Panc1 (cell line): Measurements from ENCODE around the gene ADGRG2. TPM values are rescaled to one million over a fixed set of nuclear protein-coding genes. Genes with fewer than 3 reads are reported as not detected.

Experiments
- ATAC-seq: fragments of 200-7000 bp; cut with Tn5 transposase; 2 replicates; pipeline ENCODE4 v1.9.1; 2020; ENCODE audit warnings: mild to moderate bottlenecking, moderate library complexity
- BruUV-seq: library from RNA; stranded (reverse); fragments of 400-500 nt; replicated peaks from 2 replicates; lab custom pipeline; 2021; lab: Mats Ljungman, UMichigan
- CTCF ChIA-PET: fragments of 300-600 bp; sonication (Branson Sonifier 250); formaldehyde crosslinking; loops from one replicate; lab custom pipeline; 2022; ENCODE audit warnings: antibody characterized with exemption; lab: Charles Lee
- POLR2A ChIA-PET: fragments of 300-600 bp; sonication (Branson Sonifier 250); formaldehyde crosslinking; loops from one replicate; lab custom pipeline; 2022; ENCODE audit warnings: antibody characterized with exemption; lab: Charles Lee
- DNase-seq: peaks from one replicate; pipeline ENCODE4 v3.0.0-alpha.2; 2010; ENCODE audit warnings: low read depth, low spot score
- H3K27ac ChIP-seq: 2 replicates; pipeline ENCODE4 v1.5.1; 2011; ENCODE audit warnings: mild to moderate bottlenecking, low read length, inconsistent platforms
- H3K27me3 ChIP-seq: fragments of 200-500 bp; sonication (Bioruptor generic); 2 replicates; pipeline ENCODE4 v1.6.0; 2014; ENCODE audit warnings: low read length, inconsistent platforms; ENCODE audit not compliant: control insufficient read depth, insufficient read depth
- H3K36me3 ChIP-seq: fragments of 200-500 bp; sonication (Bioruptor generic); 2 replicates; pipeline ENCODE4 v1.5.1; 2014; ENCODE audit warnings: inconsistent platforms, mild to moderate bottlenecking, low read length, moderate library complexity; ENCODE audit not compliant: control insufficient read depth, insufficient read depth
- H3K4me1 ChIP-seq: 2 replicates; pipeline ENCODE4 v1.5.1; 2011; ENCODE audit warnings: inconsistent platforms, mild to moderate bottlenecking, low read length, moderate library complexity; ENCODE audit not compliant: control insufficient read depth, insufficient read depth
- H3K4me3 ChIP-seq, 2 experiments: 2 replicates each; pipeline ENCODE4 v1.5.1; 2011 to 2012; ENCODE audit warnings: low read depth in 2 of 2, low read length in 2 of 2, mild to moderate bottlenecking in 2 of 2, inconsistent platforms in 1 of 2, moderate library complexity in 1 of 2
- H3K9me3 ChIP-seq: fragments of 200-500 bp; sonication (Bioruptor generic); 2 replicates; pipeline ENCODE4 v1.5.1; 2014; ENCODE audit warnings: low read depth, mild to moderate bottlenecking, inconsistent platforms, low read length, moderate library complexity; ENCODE audit not compliant: control insufficient read depth, insufficient read depth
- CTCF ChIP-seq: fragments of 450-650 bp; IDR thresholded peaks from 2 replicates; pipeline ENCODE4 v1.5.1; 2017; ENCODE audit warnings: mild to moderate bottlenecking
- POLR2AphosphoS5 ChIP-seq: IDR thresholded peaks from 2 replicates; pipeline ENCODE4 v1.6.1; 2012; ENCODE audit warnings: mild to moderate bottlenecking, low read depth, low read length, moderate library complexity
- REST ChIP-seq, 2 experiments: IDR thresholded peaks; 2 replicates each; pipeline ENCODE4 v1.6.1; 2011 to 2012; ENCODE audit warnings: low read depth in 2 of 2, control low read depth in 1 of 2, low read length in 1 of 2, mild to moderate bottlenecking in 1 of 2, moderate library complexity in 1 of 2; ENCODE audit not compliant: insufficient read depth in 1 of 2
- SIN3A ChIP-seq: IDR thresholded peaks from 2 replicates; pipeline ENCODE4 v1.6.1; 2012; ENCODE audit warnings: low read depth, mild to moderate bottlenecking, low read length, moderate library complexity, borderline replicate concordance; ENCODE audit not compliant: insufficient read depth
- TCF7L2 ChIP-seq: IDR thresholded peaks from 2 replicates; pipeline ENCODE4 v1.6.1; 2011; ENCODE audit warnings: mild to moderate bottlenecking, low read depth, low read length, inconsistent platforms
- in situ Hi-C: cut with HindIII; loops from 2 replicates; pipeline ENCODE4 v1.10.0; 2016; ENCODE audit warnings: low sequenced_read_pairs, low pct_unique_long_range_greater_than_20kb
- intact Hi-C: fragments of 100-400 bp; cut with micrococcal nuclease; formaldehyde crosslinking; loops from one replicate; pipeline ENCODE4 v1.10.0; 2022; ENCODE audit not compliant: unreplicated experiment
- total RNA-seq: library from RNA; stranded (reverse); gene quantifications from one replicate; pipeline ENCODE4 v1.2.1, GENCODE V29; 2021; ENCODE audit not compliant: unreplicated experiment

The ADGRG2 gene
- total RNA-seq, 1 experiment from 2014 or later = 2.0 TPM

GRCh38 chrX:18998653-18999052 lies 123.6 kb downstream of the ADGRG2 start:
- ChIA-PET POLR2A (no interaction called here), CTCF (interaction anchor here (0.6 kb wide), 2 partner anchors 121 to 1265 kb away, joined by 3 to 4 read pairs; no protein-coding TSS in a partner anchor)
- intact Hi-C loops = no loop called here
- no peak overlapping the region for H3K27ac ChIP-seq
- no peaks in the 10 kb centered on the region for H3K36me3 ChIP-seq
- H3K27me3 ChIP-seq = no peaks in the 10 kb centered on the region
- in situ Hi-C loops = no loop called here
- no peaks in the 10 kb centered on the region for H3K4me1 ChIP-seq
- TF ChIP-seq POLR2AphosphoS5 (no peak), CTCF (no peak), REST (IDR thresholded peaks at IDR 0.05; ENCODE audit: insufficient read depth in 1 of 2, low read depth in 2 of 2, low read length in 1 of 2) (no peak), SIN3A (no peak), TCF7L2 (no peak)
- no peak overlapping the region for H3K4me3 ChIP-seq
- DNase-seq = no peak
- BruUV-seq = no TSS peak
- no peaks in the 10 kb centered on the region for H3K9me3 ChIP-seq
- no peak for ATAC-seq

GRCh38 chrX:18997916-18998315 lies 124.4 kb downstream of the ADGRG2 start:
- no peaks in the 10 kb centered on the region for H3K4me1 ChIP-seq
- CTCF ChIA-PET = interaction anchor here (0.6 kb wide), 1 partner anchor 122 kb away, joined by 3 read pairs; no protein-coding TSS in a partner anchor

More at GRCh38 chrX:18997916-18998315, 124.4 kb downstream of the ADGRG2 start:
- Histone ChIP-seq H3K27me3 (no peaks in the 10 kb centered on the region), H3K27ac (no peak overlapping the region), H3K36me3 (no peaks in the 10 kb centered on the region), H3K9me3 (no peaks in the 10 kb centered on the region), H3K4me3 (no peak overlapping the region)
- no peak for ATAC-seq
- no TSS peak for BruUV-seq
- in situ Hi-C loops = no loop called here
- intact Hi-C loops = no loop called here
- no peak for DNase-seq
- no peak for TF ChIP-seq TCF7L2
- no peak for TF ChIP-seq POLR2AphosphoS5
- no peak for TF ChIP-seq REST (IDR thresholded peaks at IDR 0.05; ENCODE audit: insufficient read depth in 1 of 2, low read depth in 2 of 2, low read length in 1 of 2)
- no peak for TF ChIP-seq CTCF
- no peak for TF ChIP-seq SIN3A
- POLR2A ChIA-PET = no interaction called here
